ENCODE measurements around the gene ANOS1. TPM values are rescaled to one million over a fixed set of nuclear protein-coding genes. Genes with fewer than 3 reads are reported as not detected.

Gene ANOS1
- total RNA-seq, 5 donors from 2014 or later (not counting 1 experiment from before 2014, with no cell fraction given), result 0.10 to 0.13 (median 0.12) TPM; not detected in 2

- H3K9me3 ChIP-seq, result no peaks in the 10 kb centered on the region
- no peak overlapping the region for H3K27ac ChIP-seq (ENCODE audit: low read length)
- no peak overlapping the region for H3K4me3 Mint-ChIP-seq
- peaks cover 0 to 6% (median 0%) of the 10 kb centered on the region in 3 donors for H3K9me3 Mint-ChIP-seq
- H3K36me3 ChIP-seq (ENCODE audit: control insufficient read depth in 2 of 2, extremely low read depth in 1 of 2, insufficient read depth in 1 of 2, low read length in 1 of 2), result no peaks in the 10 kb centered on the region
- CTCF ChIA-PET, result no interaction called here
- no peak for ATAC-seq (replicated peaks in 1 of 4)
- no peaks in the 10 kb centered on the region for H3K27me3 ChIP-seq (replicated peaks in 1 of 2; ENCODE audit: control insufficient read depth in 2 of 2, extremely low read depth in 1 of 2, insufficient read depth in 2 of 2, low read length in 1 of 2)
- POLR2A ChIA-PET, result no interaction called here
- no peaks in the 10 kb centered on the region for H3K36me3 Mint-ChIP-seq
- H3K27ac Mint-ChIP-seq, result no peak overlapping the region
- H3K4me3 ChIP-seq (ENCODE audit: control insufficient read depth in 1 of 2, extremely low read depth in 1 of 2, low read length in 1 of 2), result no peak overlapping the region
- H3K27me3 Mint-ChIP-seq, result no peaks in the 10 kb centered on the region
- DNase-seq, result no peak
- no peaks in the 10 kb centered on the region for H3K4me1 ChIP-seq (ENCODE audit: control insufficient read depth in 1 of 2, extremely low read depth in 1 of 2, insufficient read depth in 2 of 2, low read length in 2 of 2)
- no peaks in the 10 kb centered on the region for H3K4me1 Mint-ChIP-seq
Measured at GRCh38 chrX:8649969-8650368, 82.0 kb downstream of the ANOS1 start.

- ATAC-seq (replicated peaks in 1 of 4), result no peak
- Histone ChIP-seq H3K36me3 (ENCODE audit: control insufficient read depth in 2 of 2, extremely low read depth in 1 of 2, insufficient read depth in 1 of 2, low read length in 1 of 2) (no peaks in the 10 kb centered on the region), H3K9me3 (no peaks in the 10 kb centered on the region), H3K27ac (ENCODE audit: low read length) (no peak overlapping the region), H3K4me3 (ENCODE audit: control insufficient read depth in 1 of 2, extremely low read depth in 1 of 2, low read length in 1 of 2) (no peak overlapping the region), H3K27me3 (replicated peaks in 1 of 2; ENCODE audit: control insufficient read depth in 2 of 2, extremely low read depth in 1 of 2, insufficient read depth in 2 of 2, low read length in 1 of 2) (no peaks in the 10 kb centered on the region), H3K4me1 (ENCODE audit: control insufficient read depth in 1 of 2, extremely low read depth in 1 of 2, insufficient read depth in 2 of 2, low read length in 2 of 2) (no peaks in the 10 kb centered on the region)
- no peaks in the 10 kb centered on the region for H3K4me1 Mint-ChIP-seq
- no peak overlapping the region for H3K27ac Mint-ChIP-seq
- H3K9me3 Mint-ChIP-seq, result no peaks in the 10 kb centered on the region
- no peaks in the 10 kb centered on the region for H3K36me3 Mint-ChIP-seq
- peaks cover 0 to 6% of the 10 kb centered on the region in 2 donors for H3K27me3 Mint-ChIP-seq
- H3K4me3 Mint-ChIP-seq, result no peak overlapping the region
- no peak for DNase-seq
- ChIA-PET POLR2A (no interaction called here), CTCF (no interaction called here)
- WGBS (ENCODE audit: insufficient coverage), result no CpG with 5 or more reads among the region's 7 CpGs
Measured at GRCh38 chrX:8647176-8647575, 84.8 kb downstream of the ANOS1 start.

GRCh38 chrX:8639949-8640475, 91.9 kb downstream of the ANOS1 start:
- CTCF ChIA-PET, result no interaction called here
- Mint-ChIP-seq H3K4me1 (no peaks in the 10 kb centered on the region), H3K27me3 (peaks cover 0 to 20% of the 10 kb centered on the region in 2 donors), H3K9me3 (peaks cover 0 to 8% (median 0%) of the 10 kb centered on the region in 3 donors), H3K36me3 (no peaks in the 10 kb centered on the region), H3K4me3 (no peak overlapping the region), H3K27ac (no peak overlapping the region)
- DNase-seq (no peak), ATAC-seq (replicated peaks in 1 of 4) (no peak)
- H3K9me3 ChIP-seq, result no peaks in the 10 kb centered on the region
- no peaks in the 10 kb centered on the region for H3K27me3 ChIP-seq (replicated peaks in 1 of 2; ENCODE audit: control insufficient read depth in 2 of 2, extremely low read depth in 1 of 2, insufficient read depth in 2 of 2, low read length in 1 of 2)
- no CpG with 5 or more reads among the region's 11 CpGs for WGBS (ENCODE audit: insufficient coverage)
- no peaks in the 10 kb centered on the region for H3K36me3 ChIP-seq (ENCODE audit: control insufficient read depth in 2 of 2, extremely low read depth in 1 of 2, insufficient read depth in 1 of 2, low read length in 1 of 2)
- no peaks in the 10 kb centered on the region for H3K4me1 ChIP-seq (ENCODE audit: control insufficient read depth in 1 of 2, extremely low read depth in 1 of 2, insufficient read depth in 2 of 2, low read length in 2 of 2)
- POLR2A ChIA-PET, result no interaction called here
- H3K27ac ChIP-seq (ENCODE audit: low read length), result no peak overlapping the region
- no peak overlapping the region for H3K4me3 ChIP-seq (ENCODE audit: control insufficient read depth in 1 of 2, extremely low read depth in 1 of 2, low read length in 1 of 2)

- H3K4me3 Mint-ChIP-seq, result no peak overlapping the region
- H3K27me3 ChIP-seq (replicated peaks in 1 of 2; ENCODE audit: control insufficient read depth in 2 of 2, extremely low read depth in 1 of 2, insufficient read depth in 2 of 2, low read length in 1 of 2), result no peaks in the 10 kb centered on the region
- no peak overlapping the region for H3K27ac Mint-ChIP-seq
- peaks cover 0 to 15% of the 10 kb centered on the region in 2 donors for H3K27me3 Mint-ChIP-seq
- ChIA-PET POLR2A (no interaction called here), CTCF (no interaction called here)
- H3K4me1 ChIP-seq (ENCODE audit: control insufficient read depth in 1 of 2, extremely low read depth in 1 of 2, insufficient read depth in 2 of 2, low read length in 2 of 2), result no peaks in the 10 kb centered on the region
- no peak overlapping the region for H3K4me3 ChIP-seq (ENCODE audit: control insufficient read depth in 1 of 2, extremely low read depth in 1 of 2, low read length in 1 of 2)
- DNase-seq, result no peak
- no peaks in the 10 kb centered on the region for H3K9me3 ChIP-seq
- H3K36me3 ChIP-seq (ENCODE audit: control insufficient read depth in 2 of 2, extremely low read depth in 1 of 2, insufficient read depth in 1 of 2, low read length in 1 of 2), result no peaks in the 10 kb centered on the region
- H3K4me1 Mint-ChIP-seq, result no peaks in the 10 kb centered on the region
- ATAC-seq (replicated peaks in 1 of 4), result no peak
- H3K9me3 Mint-ChIP-seq, result peaks cover 0 to 8% (median 0%) of the 10 kb centered on the region in 3 donors
- no peak overlapping the region for H3K27ac ChIP-seq (ENCODE audit: low read length)
- no peaks in the 10 kb centered on the region for H3K36me3 Mint-ChIP-seq
Measured at GRCh38 chrX:8636497-8636896, 95.4 kb downstream of the ANOS1 start.

GRCh38 chrX:8635812-8636211, 96.1 kb downstream of the ANOS1 start:
- Histone ChIP-seq H3K36me3 (ENCODE audit: control insufficient read depth in 2 of 2, extremely low read depth in 1 of 2, insufficient read depth in 1 of 2, low read length in 1 of 2) (no peaks in the 10 kb centered on the region), H3K27ac (ENCODE audit: low read length) (no peak overlapping the region), H3K4me3 (ENCODE audit: control insufficient read depth in 1 of 2, extremely low read depth in 1 of 2, low read length in 1 of 2) (no peak overlapping the region), H3K4me1 (ENCODE audit: control insufficient read depth in 1 of 2, extremely low read depth in 1 of 2, insufficient read depth in 2 of 2, low read length in 2 of 2) (no peaks in the 10 kb centered on the region), H3K9me3 (no peaks in the 10 kb centered on the region), H3K27me3 (replicated peaks in 1 of 2; ENCODE audit: control insufficient read depth in 2 of 2, extremely low read depth in 1 of 2, insufficient read depth in 2 of 2, low read length in 1 of 2) (no peaks in the 10 kb centered on the region)
- DNase-seq (no peak), ATAC-seq (replicated peaks in 1 of 4) (no peak)
- peaks cover 0 to 10% (median 0%) of the 10 kb centered on the region in 3 donors for H3K9me3 Mint-ChIP-seq
- no peak overlapping the region for H3K4me3 Mint-ChIP-seq
- POLR2A ChIA-PET, result no interaction called here
- H3K36me3 Mint-ChIP-seq, result no peaks in the 10 kb centered on the region
- H3K27me3 Mint-ChIP-seq, result peaks cover 0 to 15% of the 10 kb centered on the region in 2 donors
- H3K27ac Mint-ChIP-seq, result no peak overlapping the region
- CTCF ChIA-PET, result no interaction called here
- H3K4me1 Mint-ChIP-seq, result no peaks in the 10 kb centered on the region
- no CpG with 5 or more reads among the region's 5 CpGs for WGBS (ENCODE audit: insufficient coverage)

GRCh38 chrX:8632924-8633323, 99.0 kb downstream of the ANOS1 start:
- Mint-ChIP-seq H3K27me3 (peaks cover 0 to 9% of the 10 kb centered on the region in 2 donors), H3K9me3 (peaks cover 0 to 9% (median 3%) of the 10 kb centered on the region in 3 donors), H3K4me1 (no peaks in the 10 kb centered on the region), H3K4me3 (no peak overlapping the region), H3K36me3 (no peaks in the 10 kb centered on the region), H3K27ac (no peak overlapping the region)
- no CpG with 5 or more reads among the region's 7 CpGs for WGBS (ENCODE audit: insufficient coverage)
- ATAC-seq (replicated peaks in 1 of 4) (no peak), DNase-seq (no peak)
- Histone ChIP-seq H3K27me3 (replicated peaks in 1 of 2; ENCODE audit: control insufficient read depth in 2 of 2, extremely low read depth in 1 of 2, insufficient read depth in 2 of 2, low read length in 1 of 2) (no peaks in the 10 kb centered on the region), H3K4me3 (ENCODE audit: control insufficient read depth in 1 of 2, extremely low read depth in 1 of 2, low read length in 1 of 2) (no peak overlapping the region), H3K9me3 (no peaks in the 10 kb centered on the region), H3K36me3 (ENCODE audit: control insufficient read depth in 2 of 2, extremely low read depth in 1 of 2, insufficient read depth in 1 of 2, low read length in 1 of 2) (no peaks in the 10 kb centered on the region), H3K27ac (ENCODE audit: low read length) (no peak overlapping the region), H3K4me1 (ENCODE audit: control insufficient read depth in 1 of 2, extremely low read depth in 1 of 2, insufficient read depth in 2 of 2, low read length in 2 of 2) (no peaks in the 10 kb centered on the region)
- POLR2A ChIA-PET, result no interaction called here
- CTCF ChIA-PET, result no interaction called here

GRCh38 chrX:8629871-8630270, 102.1 kb downstream of the ANOS1 start:
- Mint-ChIP-seq H3K27me3 (no peaks in the 10 kb centered on the region), H3K4me1 (no peaks in the 10 kb centered on the region), H3K27ac (no peak overlapping the region), H3K4me3 (no peak overlapping the region), H3K36me3 (no peaks in the 10 kb centered on the region), H3K9me3 (peaks cover 0 to 6% (median 3%) of the 10 kb centered on the region in 3 donors)
- H3K4me1 ChIP-seq (ENCODE audit: control insufficient read depth in 1 of 2, extremely low read depth in 1 of 2, insufficient read depth in 2 of 2, low read length in 2 of 2), result no peaks in the 10 kb centered on the region
- ATAC-seq (replicated peaks in 1 of 4), result no peak
- no peaks in the 10 kb centered on the region for H3K9me3 ChIP-seq
- H3K27me3 ChIP-seq (replicated peaks in 1 of 2; ENCODE audit: control insufficient read depth in 2 of 2, extremely low read depth in 1 of 2, insufficient read depth in 2 of 2, low read length in 1 of 2), result no peaks in the 10 kb centered on the region
- H3K27ac ChIP-seq (ENCODE audit: low read length), result no peak overlapping the region
- DNase-seq, result no peak
- H3K4me3 ChIP-seq (ENCODE audit: control insufficient read depth in 1 of 2, extremely low read depth in 1 of 2, low read length in 1 of 2), result no peak overlapping the region
- no peaks in the 10 kb centered on the region for H3K36me3 ChIP-seq (ENCODE audit: control insufficient read depth in 2 of 2, extremely low read depth in 1 of 2, insufficient read depth in 1 of 2, low read length in 1 of 2)
- POLR2A ChIA-PET, result no interaction called here
- CTCF ChIA-PET, result no interaction called here
- no CpG with 5 or more reads among the region's 7 CpGs for WGBS (ENCODE audit: insufficient coverage)
